GM19468 (cell line): ENCODE results near the gene PDS5A.
"Not testable (repeated sequence)": the region's sequence is repeated elsewhere in the genome, so short reads cannot be mapped to it uniquely, and the experiment has no call there.

ENCODE experiments used
- ATAC-seq: cut with Tn5 transposase; IDR thresholded peaks from one replicate; pipeline ENCODE4 v1.9.1; 2021; ENCODE audit warnings: mild to moderate bottlenecking, moderate library complexity, moderate number of reproducible peaks; ENCODE audit not compliant: unreplicated experiment; ENCODE audit errors: extremely low read depth

Gene PDS5A, protein sequence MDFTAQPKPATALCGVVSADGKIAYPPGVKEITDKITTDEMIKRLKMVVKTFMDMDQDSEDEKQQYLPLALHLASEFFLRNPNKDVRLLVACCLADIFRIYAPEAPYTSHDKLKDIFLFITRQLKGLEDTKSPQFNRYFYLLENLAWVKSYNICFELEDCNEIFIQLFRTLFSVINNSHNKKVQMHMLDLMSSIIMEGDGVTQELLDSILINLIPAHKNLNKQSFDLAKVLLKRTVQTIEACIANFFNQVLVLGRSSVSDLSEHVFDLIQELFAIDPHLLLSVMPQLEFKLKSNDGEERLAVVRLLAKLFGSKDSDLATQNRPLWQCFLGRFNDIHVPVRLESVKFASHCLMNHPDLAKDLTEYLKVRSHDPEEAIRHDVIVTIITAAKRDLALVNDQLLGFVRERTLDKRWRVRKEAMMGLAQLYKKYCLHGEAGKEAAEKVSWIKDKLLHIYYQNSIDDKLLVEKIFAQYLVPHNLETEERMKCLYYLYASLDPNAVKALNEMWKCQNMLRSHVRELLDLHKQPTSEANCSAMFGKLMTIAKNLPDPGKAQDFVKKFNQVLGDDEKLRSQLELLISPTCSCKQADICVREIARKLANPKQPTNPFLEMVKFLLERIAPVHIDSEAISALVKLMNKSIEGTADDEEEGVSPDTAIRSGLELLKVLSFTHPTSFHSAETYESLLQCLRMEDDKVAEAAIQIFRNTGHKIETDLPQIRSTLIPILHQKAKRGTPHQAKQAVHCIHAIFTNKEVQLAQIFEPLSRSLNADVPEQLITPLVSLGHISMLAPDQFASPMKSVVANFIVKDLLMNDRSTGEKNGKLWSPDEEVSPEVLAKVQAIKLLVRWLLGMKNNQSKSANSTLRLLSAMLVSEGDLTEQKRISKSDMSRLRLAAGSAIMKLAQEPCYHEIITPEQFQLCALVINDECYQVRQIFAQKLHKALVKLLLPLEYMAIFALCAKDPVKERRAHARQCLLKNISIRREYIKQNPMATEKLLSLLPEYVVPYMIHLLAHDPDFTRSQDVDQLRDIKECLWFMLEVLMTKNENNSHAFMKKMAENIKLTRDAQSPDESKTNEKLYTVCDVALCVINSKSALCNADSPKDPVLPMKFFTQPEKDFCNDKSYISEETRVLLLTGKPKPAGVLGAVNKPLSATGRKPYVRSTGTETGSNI (N-terminal part only)

DNA sequence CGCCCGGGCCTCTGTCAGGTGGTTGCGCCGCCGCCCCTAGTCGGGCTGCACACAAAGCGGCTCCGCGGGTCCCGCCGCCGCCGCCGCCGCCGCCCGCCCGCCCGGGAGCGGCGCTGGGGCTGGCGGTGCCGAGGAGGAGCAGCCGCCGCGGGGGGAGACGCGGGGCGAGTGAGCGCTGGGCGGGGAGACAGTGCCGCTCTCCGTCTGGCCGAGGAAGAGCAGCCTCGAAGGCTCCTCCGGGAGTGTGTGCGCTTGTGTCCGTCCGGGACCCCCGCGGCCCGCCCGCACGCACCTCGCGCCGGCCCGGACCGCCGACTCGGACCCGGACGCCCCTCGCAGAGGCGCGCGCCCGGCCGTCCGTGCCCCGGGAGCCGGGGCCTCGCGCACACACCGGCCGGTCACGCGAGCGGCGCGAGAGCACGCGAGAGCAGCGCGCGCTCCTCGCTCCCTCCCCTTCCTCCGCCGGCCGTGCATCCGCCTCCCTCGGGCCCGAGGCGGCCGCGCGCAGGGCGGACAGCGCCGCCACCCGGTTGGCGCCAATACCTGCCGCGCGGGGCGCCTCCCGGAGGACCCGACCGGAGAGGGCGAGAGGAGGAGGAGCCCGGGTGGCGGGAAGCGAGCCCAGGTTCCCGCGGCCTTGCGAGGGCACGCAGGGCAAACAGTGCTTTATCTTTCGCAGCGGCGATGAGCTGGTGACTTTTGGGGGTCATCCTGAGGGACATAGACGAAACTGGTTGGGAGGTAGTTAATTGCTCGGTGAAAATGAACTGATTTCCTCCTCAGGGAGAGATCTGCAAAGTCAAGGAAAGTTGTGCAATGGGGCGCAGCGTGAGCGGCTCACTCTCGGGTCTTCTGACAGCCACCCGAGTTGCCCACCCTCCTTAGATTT, at the start of gene PDS5A:
Gene PDS5A, minus strand, starts transcription at position 423 of the 889 bp plus-strand sequence. CDS start 1,334 bp downstream, outside the sequence.
- ATAC-seq = peak; percentile 63

DNA sequence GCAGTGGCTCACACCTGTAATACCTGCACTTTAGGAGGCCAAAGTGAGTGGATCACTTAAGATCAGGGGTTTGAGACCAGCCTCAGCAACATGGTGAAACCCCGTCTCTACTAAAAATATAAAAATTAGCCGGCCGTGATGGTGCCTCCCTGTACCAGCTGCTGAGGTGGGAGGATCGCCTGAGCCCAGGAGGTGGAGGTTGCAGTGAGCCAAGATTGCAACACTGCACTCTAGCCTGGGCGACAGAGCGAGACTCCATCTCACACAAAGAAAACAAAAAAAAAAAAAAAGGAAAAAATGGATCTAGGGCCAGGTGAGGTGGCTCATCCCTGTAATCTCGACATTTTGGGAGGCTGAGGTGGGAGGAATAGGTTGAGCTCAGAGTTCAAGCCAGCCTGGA, 46.3 kb upstream of the PDS5A start:
- ATAC-seq = not testable (repeated sequence)

DNA sequence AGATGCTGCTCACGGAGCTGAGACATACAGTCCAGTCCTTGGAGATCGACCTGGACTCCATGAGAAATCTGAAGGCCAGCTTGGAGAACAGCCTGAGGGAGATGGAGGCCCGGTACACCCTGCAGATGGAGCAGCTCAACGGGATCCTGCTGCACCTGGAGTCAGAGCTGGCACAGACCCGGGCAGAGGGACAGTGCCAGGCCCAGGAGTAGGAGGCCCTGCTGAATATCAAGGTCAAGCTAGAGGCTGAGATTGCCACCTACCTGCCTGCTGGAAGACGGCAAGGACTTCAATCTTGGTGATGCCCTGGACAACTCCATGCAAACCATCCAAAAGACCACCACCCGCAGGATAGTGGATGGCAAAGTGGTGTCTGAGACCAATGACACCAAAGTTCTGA, 43.4 kb upstream of the PDS5A start:
- not testable (repeated sequence) for ATAC-seq

DNA sequence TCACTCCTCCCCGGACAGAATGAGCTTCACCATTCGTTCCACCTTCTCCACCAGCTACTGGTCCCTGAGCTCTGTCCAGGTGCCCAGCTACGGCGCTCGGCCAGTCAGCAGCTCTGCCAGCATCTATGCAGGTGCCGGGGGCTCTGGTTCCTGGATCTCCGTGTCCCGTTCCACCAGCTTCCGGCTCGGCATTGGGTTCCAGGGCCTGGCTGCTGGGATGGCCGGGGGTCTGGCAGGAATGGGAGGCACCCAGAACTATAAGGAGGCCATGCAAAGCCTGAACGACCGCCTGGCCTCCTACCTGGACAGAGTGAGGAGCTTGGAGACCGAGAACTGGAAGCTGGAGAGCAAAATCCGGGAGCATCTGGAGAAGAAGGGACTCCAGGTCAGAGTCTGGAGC, 42.5 kb upstream of the PDS5A start:
- ATAC-seq = no peak

DNA sequence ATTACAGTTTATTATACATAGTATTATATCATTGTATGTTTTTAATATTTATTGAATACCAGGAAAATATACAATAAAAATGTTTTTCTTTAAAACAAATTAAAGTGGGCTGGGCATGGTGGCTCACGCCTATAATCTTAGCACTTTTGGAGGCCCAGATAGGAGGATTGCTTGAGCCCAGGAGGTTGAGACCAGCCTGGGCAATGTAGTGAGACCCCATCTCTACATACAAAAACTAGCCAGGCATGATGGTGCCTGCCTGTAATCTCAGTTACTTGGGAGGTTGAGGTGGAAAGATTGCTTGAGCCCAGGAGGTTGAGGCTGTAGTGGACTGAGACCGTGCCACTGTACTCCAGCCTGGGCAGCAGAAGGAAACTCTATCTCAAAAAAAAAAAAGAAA, 38.3 kb upstream of the PDS5A start:
- no peak for ATAC-seq

DNA sequence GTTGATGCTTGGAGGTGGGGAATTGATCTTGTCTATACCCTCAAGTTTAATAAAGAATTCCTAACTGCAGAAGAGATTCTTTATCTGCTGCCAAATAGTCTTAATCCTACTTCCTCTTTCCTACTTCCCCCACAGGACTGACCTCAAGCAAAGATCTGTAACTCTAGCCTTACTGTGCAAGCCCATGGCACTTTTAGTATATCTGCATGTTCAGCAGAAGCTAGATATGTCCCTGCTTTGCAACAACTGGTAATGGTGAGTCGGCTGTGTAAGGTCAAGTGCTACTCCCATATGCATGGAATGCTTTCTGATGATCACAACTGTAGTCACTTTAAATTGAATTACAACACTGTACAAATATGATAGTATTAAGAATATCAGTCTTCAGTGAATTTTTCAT, 26.3 kb upstream of the PDS5A start:
- no peak for ATAC-seq

DNA sequence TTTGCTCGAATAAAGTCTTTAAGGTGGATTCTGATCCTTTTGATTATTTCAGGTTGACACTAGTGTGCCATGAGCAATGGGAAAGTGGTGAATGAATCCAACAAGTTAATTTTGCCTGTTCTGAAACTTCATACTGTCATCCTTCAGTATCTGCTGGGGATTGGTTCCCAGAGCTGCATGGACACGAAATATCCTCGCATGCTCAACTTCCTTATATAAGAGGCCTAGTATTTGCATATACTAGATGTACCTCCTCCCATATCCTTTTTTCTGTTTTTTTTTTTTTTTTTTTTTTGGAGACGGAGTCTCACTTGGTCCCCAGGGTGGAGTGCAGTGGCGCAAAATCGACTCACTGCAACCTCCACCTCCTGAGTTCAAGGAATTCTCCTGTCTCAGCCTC, 23.0 kb upstream of the PDS5A start:
- no peak for ATAC-seq

DNA sequence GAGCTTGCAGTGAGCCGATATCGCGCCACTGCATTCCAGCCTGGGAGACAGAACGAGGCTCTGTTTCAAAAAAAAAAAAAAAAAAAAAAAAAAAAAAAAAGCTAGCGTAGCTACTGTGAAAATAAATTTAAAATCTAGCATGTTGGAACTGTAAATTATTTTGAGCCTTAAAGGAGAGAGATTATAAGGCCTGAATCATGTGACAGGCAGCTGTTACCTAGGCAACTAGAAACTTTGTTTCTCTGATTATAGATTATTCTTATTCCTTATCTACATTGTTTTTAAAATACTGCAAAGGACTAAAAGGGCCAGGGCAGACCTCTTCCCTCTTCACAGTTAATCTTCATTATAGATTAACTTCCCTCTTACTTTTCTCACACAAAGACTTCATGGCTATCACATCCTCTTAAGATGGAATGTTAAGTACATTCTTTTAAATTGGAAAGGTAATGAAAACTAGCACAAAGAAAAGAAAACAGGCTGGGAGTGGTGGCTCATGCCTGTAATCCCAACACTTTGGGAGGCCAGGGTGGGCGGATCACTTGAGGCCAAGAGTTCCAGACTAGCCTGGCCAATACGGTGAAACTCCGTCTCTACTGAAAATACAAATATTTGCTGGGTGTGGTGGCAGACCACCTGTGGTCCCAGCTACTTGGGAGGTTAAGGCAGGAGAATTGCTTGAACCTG, 21.1 kb upstream of the PDS5A start:
- ATAC-seq = no peak

DNA sequence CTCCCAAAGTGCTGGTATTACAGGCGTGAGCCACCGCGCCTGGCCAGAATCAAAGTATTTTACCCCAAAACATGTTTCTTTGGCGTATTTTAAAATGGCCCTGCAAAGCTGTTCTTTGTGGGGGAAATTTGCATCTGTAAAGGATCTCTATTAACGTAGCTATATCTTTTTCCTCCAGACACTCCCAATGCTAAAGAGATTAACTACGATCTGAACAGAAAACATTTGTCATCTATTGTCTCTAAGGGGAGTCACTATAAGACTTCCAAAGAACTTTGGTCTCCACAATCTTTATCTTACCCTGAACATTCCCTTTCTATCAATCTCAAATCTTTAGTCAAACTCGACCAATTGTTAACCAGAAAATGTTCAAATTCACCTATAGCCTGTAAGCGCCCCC, 19.1 kb upstream of the PDS5A start:
- no peak for ATAC-seq

DNA sequence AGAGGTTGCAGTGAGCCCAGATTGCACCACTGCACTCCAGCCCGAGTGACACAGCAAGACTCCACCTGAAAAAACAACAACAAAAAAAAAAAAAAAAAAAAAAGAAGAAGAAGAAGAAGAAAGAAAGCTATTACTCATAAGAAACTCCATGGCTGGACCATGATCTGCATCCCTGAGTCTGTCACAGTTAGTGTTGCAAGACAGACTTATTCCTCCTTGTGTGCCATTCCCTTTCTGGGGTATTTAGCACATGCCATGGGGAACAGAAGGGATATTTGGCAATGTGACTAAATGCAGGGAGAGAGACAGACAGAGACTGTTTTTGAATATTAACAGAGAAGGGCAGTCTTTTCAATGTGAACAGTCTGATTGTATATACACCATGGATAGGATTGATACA, 16.7 kb upstream of the PDS5A start:
- ATAC-seq = no peak

DNA sequence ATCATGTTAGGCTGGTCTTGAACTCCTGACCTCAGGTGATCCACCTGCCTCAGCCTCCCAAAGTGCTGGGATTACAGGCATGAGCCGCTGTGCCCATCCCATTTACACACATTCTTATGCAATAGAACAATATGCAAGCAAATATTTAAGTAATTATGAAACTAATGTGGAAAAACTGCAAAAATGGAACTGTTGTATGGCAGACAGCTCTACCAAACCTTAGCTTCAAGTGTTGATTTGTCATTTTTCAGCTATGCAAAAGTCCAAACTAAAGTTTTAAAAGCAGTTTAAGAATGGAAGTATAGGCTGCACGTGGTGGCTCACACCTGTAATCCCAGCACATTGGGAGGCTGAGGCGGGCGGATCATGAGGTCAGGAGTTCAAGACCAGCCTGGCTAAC, 11.7 kb upstream of the PDS5A start:
- ATAC-seq = not testable (repeated sequence)

DNA sequence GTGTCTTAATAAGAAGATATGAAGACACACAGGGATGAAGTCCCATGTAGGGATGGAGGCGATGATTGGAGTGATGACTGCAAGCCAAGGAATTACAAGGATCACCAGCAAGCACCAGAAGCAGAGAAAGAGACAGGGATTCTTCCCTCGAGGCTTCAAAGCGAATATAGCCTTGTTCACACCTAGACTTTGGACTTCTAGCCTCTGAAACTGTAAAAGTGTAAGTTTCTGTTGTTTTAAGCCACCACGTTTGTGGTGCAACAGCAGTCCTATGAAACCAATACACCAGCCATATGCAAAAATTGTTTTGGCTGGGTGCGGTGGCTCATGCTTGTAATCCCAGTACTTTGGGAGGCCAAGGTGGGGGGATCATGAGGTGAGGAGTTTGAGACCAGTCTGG, 9.8 kb upstream of the PDS5A start:
- ATAC-seq = no peak

DNA sequence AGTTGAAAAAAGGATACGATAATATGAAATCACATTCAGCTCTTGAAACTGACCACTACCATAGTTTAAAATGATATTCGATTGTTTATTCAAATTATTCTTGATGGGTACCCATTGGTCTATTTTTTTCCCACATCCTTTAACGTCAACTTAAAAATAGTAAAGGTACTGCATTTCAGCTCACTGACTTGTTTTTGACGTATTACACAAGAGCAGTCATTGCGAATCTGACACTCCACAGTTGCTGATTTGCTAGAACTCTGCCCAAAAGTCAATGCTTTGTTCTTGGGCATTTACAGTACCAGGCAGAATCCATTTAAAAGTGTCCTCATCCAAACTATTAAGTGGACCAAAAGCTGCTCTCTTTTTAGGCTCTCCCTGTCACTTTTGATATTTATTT, 1.2 kb upstream of the PDS5A start:
- no peak for ATAC-seq

DNA sequence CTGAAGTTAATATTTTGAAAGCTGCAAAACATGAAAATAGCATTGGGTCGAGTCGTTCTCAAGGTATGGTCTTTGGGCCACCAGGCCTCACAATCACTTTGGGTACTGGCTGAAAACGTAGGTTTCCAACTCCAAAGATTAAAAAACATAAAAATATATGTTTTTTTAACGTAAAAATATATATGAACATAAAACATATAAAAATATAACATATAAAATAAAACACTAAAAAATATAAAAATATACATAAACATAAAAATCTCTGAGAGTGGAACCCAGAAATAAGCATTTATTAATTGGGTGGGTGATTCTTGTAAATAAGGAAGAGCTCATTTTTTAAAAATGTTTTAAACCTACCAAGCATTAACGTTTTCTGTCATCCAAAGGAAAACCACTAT, 666 bp upstream of the PDS5A start:
- ATAC-seq = no peak

DNA sequence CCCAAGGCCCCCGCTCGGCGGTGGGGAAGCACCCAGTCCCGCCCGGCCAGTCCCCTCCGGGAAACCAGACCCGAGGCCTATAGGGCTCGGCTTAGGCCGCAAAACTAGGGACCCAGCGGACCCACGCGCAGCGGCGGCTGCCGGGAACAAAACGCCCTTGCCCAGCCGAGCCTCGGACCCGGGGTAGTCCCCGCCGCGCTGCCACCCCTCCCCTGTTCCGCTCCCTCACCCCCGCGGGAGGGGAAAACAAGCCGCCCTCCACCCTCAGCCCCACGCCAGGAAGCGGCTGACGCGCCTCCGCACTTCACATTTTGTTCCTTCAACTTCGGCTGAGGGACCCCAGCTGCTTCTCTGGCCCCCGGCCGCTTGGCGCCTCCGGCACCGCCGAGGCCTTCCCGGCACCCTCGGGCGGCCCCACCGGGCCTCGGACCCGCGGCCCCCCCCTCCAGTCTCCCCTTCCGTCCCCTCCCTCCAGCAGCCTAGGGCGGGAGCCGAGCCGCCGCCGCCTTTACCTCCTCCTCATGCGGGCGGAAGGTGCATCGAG, 694 bp downstream of the PDS5A start:
- no peak for ATAC-seq

DNA sequence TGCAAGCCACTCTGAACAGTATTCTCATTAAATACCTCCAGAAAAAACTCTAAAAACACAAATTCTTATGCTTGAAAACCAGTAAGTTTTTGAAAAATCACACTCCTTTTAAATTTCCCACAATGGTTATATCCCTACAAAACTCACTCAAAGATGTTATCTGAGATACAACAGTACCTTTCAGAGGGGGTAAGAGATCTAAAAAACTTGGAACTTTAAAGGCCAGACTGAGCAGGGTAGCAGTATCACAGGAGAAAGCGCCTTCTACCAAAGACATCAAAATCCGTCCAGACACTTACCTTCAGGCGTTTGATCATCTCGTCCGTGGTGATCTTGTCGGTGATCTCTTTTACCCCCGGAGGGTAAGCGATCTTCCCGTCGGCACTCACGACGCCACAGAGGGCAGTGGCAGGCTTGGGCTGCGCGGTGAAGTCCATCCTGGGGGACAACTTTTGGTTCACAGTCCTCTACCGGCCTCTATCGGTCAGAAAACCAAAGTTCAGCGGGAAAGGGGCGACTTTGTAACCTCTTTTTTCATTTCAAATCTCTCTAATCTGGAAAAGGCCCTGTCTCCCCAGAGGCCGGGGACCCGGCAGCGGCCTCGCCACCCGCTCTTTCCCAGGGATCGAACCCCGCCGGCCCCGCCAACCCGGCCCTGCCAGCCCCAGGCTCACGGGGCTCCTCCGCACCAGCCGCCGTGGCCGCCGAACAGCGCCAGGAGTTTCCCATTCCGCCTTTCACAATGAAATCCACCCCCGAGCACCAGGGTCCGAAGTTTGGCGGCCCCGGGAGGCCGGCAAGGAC, 1.4 kb downstream of the PDS5A start:
- no peak for ATAC-seq

DNA sequence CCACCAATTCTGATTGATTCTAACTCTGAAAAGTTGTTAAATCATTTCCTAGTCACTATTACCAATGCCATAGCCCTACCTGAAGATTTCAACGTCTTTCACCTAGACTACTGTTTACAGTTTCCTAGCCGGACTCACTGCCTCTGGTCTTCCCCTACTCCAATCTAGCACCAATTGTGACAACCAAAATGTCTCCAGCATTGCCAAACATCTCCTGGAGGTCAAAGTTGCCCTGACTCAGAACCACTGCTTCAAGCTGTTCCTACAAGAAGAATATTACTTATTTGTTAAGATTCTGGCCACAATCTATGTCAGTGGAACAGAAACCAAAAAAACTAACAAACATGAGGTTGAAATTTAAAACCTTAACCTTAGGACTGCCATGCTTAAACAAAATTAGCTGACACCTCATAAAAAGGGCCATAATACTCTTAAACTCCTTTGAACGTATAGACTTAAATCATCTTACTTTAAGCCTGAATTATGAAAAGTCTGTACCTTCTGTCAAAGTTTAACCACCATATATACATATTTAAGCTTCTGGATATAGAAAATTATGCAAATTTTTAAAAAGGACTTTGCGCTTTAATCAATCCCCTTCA, 2.1 kb downstream of the PDS5A start:
- ATAC-seq = no peak

DNA sequence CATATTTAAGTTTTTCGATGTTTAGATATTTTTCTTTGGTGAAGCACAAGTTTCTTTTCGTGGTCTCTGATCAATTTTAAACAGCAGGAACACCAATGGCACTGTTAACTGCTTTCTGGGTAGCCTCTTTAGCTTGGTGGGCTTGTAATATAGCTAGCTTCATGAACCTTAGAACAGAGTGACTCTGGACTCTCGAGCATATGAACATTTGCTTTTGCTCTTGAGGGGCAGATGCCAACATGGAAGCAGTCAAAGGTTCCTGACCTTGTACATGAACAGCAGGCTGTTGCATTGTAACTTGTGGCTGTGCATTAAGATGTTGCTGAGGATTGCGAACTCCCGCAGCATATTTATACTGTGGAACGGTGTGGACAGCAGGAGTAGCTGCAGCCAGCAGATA, 4.7 kb downstream of the PDS5A start:
- not testable (repeated sequence) for ATAC-seq
